ENCODE measurements around the gene TBCD.

Gene TBCD

DNA sequence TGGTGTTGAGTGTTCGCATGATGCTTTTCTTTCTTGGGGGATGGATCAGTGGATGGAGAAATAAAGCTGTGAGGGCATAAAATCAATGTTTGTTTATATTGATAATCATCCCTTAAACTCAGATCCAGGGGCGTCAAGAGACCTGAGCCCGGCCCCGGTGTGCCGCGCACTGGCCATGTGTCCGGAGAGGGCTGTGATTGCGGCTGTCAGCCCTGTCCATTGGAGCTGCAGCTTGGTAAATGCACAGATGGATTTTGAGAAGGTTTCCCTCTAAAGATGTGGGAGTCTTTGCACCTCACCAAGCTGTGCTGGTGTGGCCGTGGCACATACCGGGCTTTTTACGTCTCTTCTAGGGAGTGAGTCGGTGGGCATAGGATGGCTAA lies 109.5 kb downstream of the TBCD start:
- DNase-seq (ENCODE audit: low read depth) = no peak
- TF ChIP-seq, protein P1, sequence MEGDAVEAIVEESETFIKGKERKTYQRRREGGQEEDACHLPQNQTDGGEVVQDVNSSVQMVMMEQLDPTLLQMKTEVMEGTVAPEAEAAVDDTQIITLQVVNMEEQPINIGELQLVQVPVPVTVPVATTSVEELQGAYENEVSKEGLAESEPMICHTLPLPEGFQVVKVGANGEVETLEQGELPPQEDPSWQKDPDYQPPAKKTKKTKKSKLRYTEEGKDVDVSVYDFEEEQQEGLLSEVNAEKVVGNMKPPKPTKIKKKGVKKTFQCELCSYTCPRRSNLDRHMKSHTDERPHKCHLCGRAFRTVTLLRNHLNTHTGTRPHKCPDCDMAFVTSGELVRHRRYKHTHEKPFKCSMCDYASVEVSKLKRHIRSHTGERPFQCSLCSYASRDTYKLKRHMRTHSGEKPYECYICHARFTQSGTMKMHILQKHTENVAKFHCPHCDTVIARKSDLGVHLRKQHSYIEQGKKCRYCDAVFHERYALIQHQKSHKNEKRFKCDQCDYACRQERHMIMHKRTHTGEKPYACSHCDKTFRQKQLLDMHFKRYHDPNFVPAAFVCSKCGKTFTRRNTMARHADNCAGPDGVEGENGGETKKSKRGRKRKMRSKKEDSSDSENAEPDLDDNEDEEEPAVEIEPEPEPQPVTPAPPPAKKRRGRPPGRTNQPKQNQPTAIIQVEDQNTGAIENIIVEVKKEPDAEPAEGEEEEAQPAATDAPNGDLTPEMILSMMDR (IDR thresholded peaks at IDR 0.05; ENCODE audit: control insufficient read depth, extremely low read depth, insufficient read depth) = no peak

DNA sequence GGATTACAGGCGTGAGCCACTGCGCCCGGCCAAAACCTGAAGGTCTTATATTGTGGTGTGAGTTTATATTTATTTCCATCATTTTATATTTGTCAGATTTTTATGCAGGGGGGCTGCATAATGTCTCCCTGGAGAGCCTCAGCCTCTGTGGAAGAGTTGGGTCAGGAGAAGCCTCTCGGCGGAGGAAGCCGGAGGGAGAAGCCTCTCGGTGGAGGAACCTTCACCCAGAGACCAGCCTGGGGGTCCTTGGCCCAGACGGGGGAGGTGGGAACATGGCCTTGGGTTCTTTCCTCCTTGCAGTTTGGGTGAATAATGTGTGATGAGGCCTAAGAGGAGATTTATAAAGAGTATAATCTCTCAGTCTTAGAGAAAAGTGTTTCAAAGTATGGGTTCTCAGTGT lies 110.3 kb downstream of the TBCD start:
- DNase-seq (ENCODE audit: low read depth) = no peak
- TF ChIP-seq, protein P1 (IDR thresholded peaks at IDR 0.05; ENCODE audit: control insufficient read depth, extremely low read depth, insufficient read depth) = no peak
- no peak overlapping the region for H3K4me3 ChIP-seq (ENCODE audit: low read depth, low read length)

More for the DNA sequence above, 109.5 kb downstream of the TBCD start:
- H3K4me3 ChIP-seq (ENCODE audit: low read depth, low read length) = no peak overlapping the region

DNA sequence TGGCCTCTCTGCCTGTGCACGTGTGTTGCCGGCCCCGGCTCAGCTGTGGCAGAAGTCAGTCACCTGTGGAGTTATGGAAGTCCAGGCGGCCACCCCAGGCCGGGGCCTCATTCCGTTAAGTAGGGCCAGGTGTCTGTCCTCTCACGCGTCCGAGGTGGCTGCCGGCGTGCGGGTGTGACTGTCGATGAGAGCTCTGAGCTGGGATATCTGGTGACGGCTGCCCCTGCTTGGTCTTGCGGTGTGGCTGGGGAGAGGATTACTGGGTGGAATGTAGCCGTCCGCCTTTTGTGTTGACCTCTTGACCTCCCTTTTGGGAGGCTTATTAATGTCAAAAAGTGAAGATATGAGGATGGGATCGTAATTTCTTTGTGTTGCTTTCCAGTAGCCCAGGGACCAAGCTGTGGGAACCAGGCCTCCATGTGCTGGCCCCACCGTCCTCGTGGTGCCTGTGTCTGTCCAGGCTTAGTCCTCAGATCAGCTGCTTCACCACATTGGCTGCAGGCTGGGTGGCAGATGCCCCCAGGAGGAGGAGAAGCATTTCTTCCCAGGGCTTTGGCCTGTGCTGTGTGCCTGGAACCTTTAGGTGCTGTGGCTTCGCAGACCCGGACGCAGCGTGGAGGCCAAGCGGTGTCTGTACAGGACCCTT lies 111.0 kb downstream of the TBCD start:
- TF ChIP-seq, protein P1 (IDR thresholded peaks at IDR 0.05; ENCODE audit: control insufficient read depth, extremely low read depth, insufficient read depth) = no peak
- H3K4me3 ChIP-seq (ENCODE audit: low read depth, low read length) = no peak overlapping the region
- no peak for DNase-seq (ENCODE audit: low read depth)

DNA sequence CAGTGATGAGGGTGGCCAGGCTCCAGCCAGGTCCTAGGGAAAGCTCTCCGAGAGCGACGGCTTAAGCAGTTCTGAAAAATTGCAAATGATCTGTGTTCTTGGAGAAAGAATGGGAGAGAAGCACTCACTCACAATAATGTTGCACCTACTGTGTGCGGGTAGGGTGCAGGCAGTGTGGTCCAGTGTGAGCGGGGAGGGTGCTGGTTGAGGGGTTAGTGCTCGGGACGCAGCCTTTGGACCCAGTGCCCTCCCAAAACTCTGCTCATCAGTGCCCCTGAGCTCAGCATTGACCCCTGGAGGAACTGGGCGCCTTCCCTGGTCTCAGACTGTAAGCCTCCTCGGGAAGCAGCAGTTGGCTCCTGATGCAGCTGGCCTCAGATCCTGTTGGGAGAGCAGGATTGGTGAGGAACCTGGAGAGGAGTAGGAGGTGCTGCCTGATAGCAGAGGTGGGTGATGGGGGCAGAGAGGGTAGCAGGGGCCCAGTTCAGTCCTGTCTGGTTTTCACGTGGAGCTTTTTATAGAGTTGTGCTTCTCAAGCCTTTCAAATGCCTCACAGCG lies 111.6 kb downstream of the TBCD start:
- TF ChIP-seq, protein P1 (IDR thresholded peaks at IDR 0.05; ENCODE audit: control insufficient read depth, extremely low read depth, insufficient read depth) = no peak
- no peak overlapping the region for H3K4me3 ChIP-seq (ENCODE audit: low read depth, low read length)
- no peak for DNase-seq (ENCODE audit: low read depth)

DNA sequence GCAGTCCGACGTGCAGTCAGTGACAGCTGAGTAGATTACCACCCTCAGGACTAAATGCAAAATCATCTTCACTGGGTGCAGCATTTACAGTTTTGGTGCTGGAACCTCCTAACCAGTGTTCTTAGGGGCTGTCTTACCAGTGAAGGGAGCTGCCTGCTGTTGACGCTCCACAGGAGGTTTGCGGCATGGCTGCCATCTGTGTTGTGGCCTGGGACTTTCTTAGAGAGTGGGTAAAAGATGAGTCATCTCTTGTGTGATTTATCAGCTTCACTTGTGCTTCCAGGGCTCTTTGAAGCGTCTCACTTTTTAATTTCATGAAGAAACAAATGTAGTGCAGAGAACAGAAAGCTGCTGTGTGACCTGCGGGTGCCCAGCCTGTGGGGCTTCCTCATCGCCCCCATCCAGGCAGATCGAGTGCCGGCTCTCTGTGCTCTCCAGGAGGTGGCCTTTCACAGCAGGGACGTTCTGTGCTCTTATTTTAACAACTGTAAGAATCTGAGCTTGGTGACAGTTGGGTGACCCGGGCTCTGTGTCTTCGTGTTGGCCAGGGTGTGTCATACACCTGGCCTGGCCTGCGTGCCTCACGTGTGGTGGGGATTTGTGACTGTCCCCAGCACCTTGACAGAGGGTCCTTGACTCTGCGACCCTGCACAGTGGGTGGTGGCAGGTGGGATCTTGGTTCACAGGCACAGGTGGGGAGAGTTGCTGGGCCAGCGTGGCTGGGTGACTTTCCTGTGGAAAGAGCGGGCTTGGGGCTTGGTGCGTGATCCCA lies 112.3 kb downstream of the TBCD start:
- no peak for DNase-seq (ENCODE audit: low read depth)
- H3K4me3 ChIP-seq (ENCODE audit: low read depth, low read length) = no peak overlapping the region
- TF ChIP-seq, protein P1 (IDR thresholded peaks at IDR 0.05; ENCODE audit: control insufficient read depth, extremely low read depth, insufficient read depth) = no peak

DNA sequence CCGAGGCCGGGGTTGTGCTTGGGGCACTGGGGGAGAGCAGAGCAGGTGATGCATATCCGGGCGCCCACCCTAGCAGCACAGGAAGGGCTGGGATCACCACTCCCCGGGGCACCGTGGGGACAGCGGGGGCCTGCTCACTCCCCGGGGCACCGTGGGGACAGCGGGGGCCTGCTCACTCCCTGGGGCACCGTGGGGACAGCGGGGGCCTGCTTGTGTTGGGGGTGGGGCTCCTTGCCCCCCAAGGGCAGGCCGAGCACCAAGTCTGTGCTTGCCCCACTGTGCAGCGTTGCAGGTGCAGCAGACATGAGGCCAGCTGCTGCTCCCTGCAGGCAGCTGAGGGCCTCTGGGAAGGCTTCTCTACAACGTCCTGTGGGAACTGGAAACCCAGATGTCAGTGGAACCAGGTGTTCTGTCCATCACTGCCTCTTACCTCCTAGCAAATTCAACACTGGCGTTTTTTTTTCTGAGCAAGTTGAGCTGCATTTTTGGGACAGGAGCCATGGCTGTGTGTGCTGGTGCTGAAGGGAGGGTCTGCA lies 112.9 kb downstream of the TBCD start:
- DNase-seq (ENCODE audit: low read depth) = no peak
- TF ChIP-seq, protein P1 (IDR thresholded peaks at IDR 0.05; ENCODE audit: control insufficient read depth, extremely low read depth, insufficient read depth) = no peak
- H3K4me3 ChIP-seq (ENCODE audit: low read depth, low read length) = no peak overlapping the region

All from LNCaP clone FGC (cell line).